OCI-LY7 (cell line): ENCODE results near the gene NAGLU.

Experiments
- EZH2phosphoT487 ChIP-seq: fragments of 200-600 bp; sonication (generic); IDR thresholded peaks from 2 replicates; pipeline ENCODE4 v1.6.1; 2018; ENCODE audit warnings: low read depth, borderline replicate concordance, mild to moderate bottlenecking, mixed run types, antibody characterized with exemption, low read length, moderate library complexity, mixed read lengths
- TF ChIP-seq, protein P1 (sequence below): fragments of 200-600 bp; sonication (generic); conservative IDR thresholded peaks from 2 replicates; pipeline ENCODE4 v1.5.1; 2014; ENCODE audit warnings: mild to moderate bottlenecking, antibody characterized with exemption, low read length, moderate library complexity, mixed read lengths

DNA sequence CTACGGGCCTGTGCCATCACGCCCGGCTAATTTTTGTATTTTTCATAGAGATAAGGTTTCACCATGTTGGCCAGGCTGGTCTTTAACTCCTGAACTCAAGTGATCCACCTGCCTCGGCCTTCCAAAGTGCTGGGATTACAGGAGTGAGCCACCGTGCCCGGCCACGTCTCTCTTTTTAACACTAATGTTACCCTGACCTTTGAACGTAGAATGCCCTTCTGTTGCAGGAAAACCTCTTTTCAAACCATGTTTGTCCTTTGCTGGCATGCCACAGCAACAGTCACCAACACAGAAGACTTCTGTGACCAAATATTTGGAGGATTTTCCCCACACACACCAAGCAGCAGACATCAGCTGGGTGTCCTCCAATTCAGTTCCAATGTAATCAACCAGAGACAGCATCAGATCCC is 8.8 kb downstream of the NAGLU start:
- no peak for TF ChIP-seq EZH2phosphoT487
- TF ChIP-seq, protein P1, sequence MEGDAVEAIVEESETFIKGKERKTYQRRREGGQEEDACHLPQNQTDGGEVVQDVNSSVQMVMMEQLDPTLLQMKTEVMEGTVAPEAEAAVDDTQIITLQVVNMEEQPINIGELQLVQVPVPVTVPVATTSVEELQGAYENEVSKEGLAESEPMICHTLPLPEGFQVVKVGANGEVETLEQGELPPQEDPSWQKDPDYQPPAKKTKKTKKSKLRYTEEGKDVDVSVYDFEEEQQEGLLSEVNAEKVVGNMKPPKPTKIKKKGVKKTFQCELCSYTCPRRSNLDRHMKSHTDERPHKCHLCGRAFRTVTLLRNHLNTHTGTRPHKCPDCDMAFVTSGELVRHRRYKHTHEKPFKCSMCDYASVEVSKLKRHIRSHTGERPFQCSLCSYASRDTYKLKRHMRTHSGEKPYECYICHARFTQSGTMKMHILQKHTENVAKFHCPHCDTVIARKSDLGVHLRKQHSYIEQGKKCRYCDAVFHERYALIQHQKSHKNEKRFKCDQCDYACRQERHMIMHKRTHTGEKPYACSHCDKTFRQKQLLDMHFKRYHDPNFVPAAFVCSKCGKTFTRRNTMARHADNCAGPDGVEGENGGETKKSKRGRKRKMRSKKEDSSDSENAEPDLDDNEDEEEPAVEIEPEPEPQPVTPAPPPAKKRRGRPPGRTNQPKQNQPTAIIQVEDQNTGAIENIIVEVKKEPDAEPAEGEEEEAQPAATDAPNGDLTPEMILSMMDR = no peak
